HEK293 (cell line): Measurements from ENCODE around the gene RORC.

Experiments used
- CTCF ChIA-PET: fragments of 350-600 bp; formaldehyde crosslinking; extraction: SDS; loops from one replicate; lab custom pipeline; 2021; ENCODE audit warnings: antibody characterized with exemption; lab: Yijun Ruan, JAX
- POLR2A ChIA-PET: fragments of 300-600 bp; formaldehyde crosslinking; extraction: SDS; loops from one replicate; lab custom pipeline; 2020; ENCODE audit warnings: antibody characterized with exemption, inconsistent platforms; lab: Yijun Ruan, JAX
- H3K27ac ChIP-seq: fragments of 200-500 bp; sonication (Bioruptor generic); 2 replicates; pipeline ENCODE4 v1.5.1; 2014; ENCODE audit warnings: low read depth, low read length, control low read depth, inconsistent platforms; ENCODE audit errors: extremely low read depth
- H3K36me3 ChIP-seq, 2 experiments: fragments of 200-500 bp in 1 of 2; sonication (Bioruptor generic) in 1 of 2; 1 replicate in 1 of 2; 2 replicates in 1 of 2; pipeline ENCODE4 v1.5.1; 2014 to 2017; ENCODE audit warnings: inconsistent platforms in 2 of 2, low read length in 2 of 2; ENCODE audit not compliant: control insufficient read depth in 2 of 2, insufficient read depth in 1 of 2
- H3K4me1 ChIP-seq: fragments of 200-500 bp; sonication (Bioruptor generic); 2 replicates; pipeline ENCODE4 v1.5.1; 2014; ENCODE audit warnings: mild to moderate bottlenecking, low read length, inconsistent platforms; ENCODE audit not compliant: control insufficient read depth, insufficient read depth
- H3K4me3 ChIP-seq: 2 replicates; pipeline ENCODE4 v1.5.1; 2011; ENCODE audit warnings: low read depth, mild to moderate bottlenecking, control low read depth, low read length, moderate library complexity
- H3K9me3 ChIP-seq: fragments of 200-500 bp; sonication (Bioruptor generic); 2 replicates; pipeline ENCODE4 v1.5.1; 2014; ENCODE audit warnings: low read depth, low read length, inconsistent platforms; ENCODE audit not compliant: control insufficient read depth, insufficient read depth
- MEIS1 ChIP-seq: sonication (generic); formaldehyde crosslinking; IDR thresholded peaks from 2 replicates; pipeline ENCODE4 v1.8.1; 2022; ENCODE audit warnings: missing genetic modification reagents, mild to moderate bottlenecking, borderline replicate concordance
- OVOL3 ChIP-seq: fragments of 450-650 bp; formaldehyde crosslinking; IDR thresholded peaks from 2 replicates; pipeline ENCODE4 v1.5.1; 2016; ENCODE audit warnings: missing biosample characterization, missing genetic modification characterization
- SALL2 ChIP-seq: fragments of 450-650 bp; formaldehyde crosslinking; IDR thresholded peaks from 2 replicates; pipeline ENCODE4 v1.5.0; 2017; ENCODE audit warnings: missing biosample characterization, mild to moderate bottlenecking, missing genetic modification characterization, borderline replicate concordance
- ZBTB48 ChIP-seq: fragments of 450-650 bp; formaldehyde crosslinking; IDR thresholded peaks from 2 replicates; pipeline ENCODE4 v1.5.1; 2016; ENCODE audit warnings: missing biosample characterization, missing genetic modification characterization
- ZBTB8A ChIP-seq: fragments of 450-650 bp; formaldehyde crosslinking; IDR thresholded peaks from 2 replicates; pipeline ENCODE4 v1.5.1; 2016; ENCODE audit warnings: missing biosample characterization, missing genetic modification characterization
- ZFHX2 ChIP-seq: fragments of 450-650 bp; formaldehyde crosslinking; conservative IDR thresholded peaks from 2 replicates; pipeline ENCODE4 v1.5.1; 2016; ENCODE audit warnings: missing biosample characterization, missing genetic modification characterization
- ZNF112 ChIP-seq: fragments of 450-650 bp; formaldehyde crosslinking; IDR thresholded peaks from 2 replicates; pipeline ENCODE4 v1.5.0; 2017; ENCODE audit warnings: missing biosample characterization, missing genetic modification characterization
- ZNF114 ChIP-seq: fragments of 450-650 bp; formaldehyde crosslinking; IDR thresholded peaks from 2 replicates; pipeline ENCODE4 v1.5.0; 2017; ENCODE audit warnings: missing biosample characterization, missing genetic modification characterization
- ZNF140 ChIP-seq: fragments of 450-650 bp; formaldehyde crosslinking; IDR thresholded peaks from 2 replicates; pipeline ENCODE4 v1.5.1; 2016; ENCODE audit warnings: missing biosample characterization, missing genetic modification characterization
- ZNF2 ChIP-seq: fragments of 450-650 bp; formaldehyde crosslinking; IDR thresholded peaks from 2 replicates; pipeline ENCODE4 v1.5.1; 2016; ENCODE audit warnings: missing biosample characterization, missing genetic modification characterization
- ZNF341 ChIP-seq: fragments of 450-650 bp; formaldehyde crosslinking; IDR thresholded peaks from 2 replicates; pipeline ENCODE4; 2016; ENCODE audit warnings: low read depth, missing biosample characterization, missing genetic modification characterization
- ZNF529 ChIP-seq: fragments of 450-650 bp; formaldehyde crosslinking; IDR thresholded peaks from 2 replicates; pipeline ENCODE4 v1.5.1; 2017; ENCODE audit warnings: missing genetic modification characterization, missing biosample characterization; ENCODE audit not compliant: insufficient replicate concordance
- ZNF623 ChIP-seq: fragments of 450-650 bp; formaldehyde crosslinking; IDR thresholded peaks from 2 replicates; pipeline ENCODE4 v1.5.1; 2016; ENCODE audit warnings: missing biosample characterization, missing genetic modification characterization
- ZNF658 ChIP-seq: fragments of 450-650 bp; formaldehyde crosslinking; IDR thresholded peaks from 2 replicates; pipeline ENCODE4; 2016; ENCODE audit warnings: missing biosample characterization, missing genetic modification characterization
- ZNF660 ChIP-seq: fragments of 450-650 bp; IDR thresholded peaks from 2 replicates; pipeline ENCODE4 v1.5.1; 2018; ENCODE audit warnings: missing biosample characterization, mild to moderate bottlenecking, missing genetic modification characterization
- ZNF76 ChIP-seq: fragments of 450-650 bp; formaldehyde crosslinking; IDR thresholded peaks from 2 replicates; pipeline ENCODE4; 2016; ENCODE audit warnings: low read depth, missing biosample characterization, missing genetic modification characterization, borderline replicate concordance
- ZNF830 ChIP-seq: fragments of 450-650 bp; IDR thresholded peaks from 2 replicates; pipeline ENCODE4 v1.5.0; 2018; ENCODE audit warnings: missing biosample characterization, missing genetic modification characterization, low read depth, mild to moderate bottlenecking, moderate library complexity
- ZSCAN16 ChIP-seq: fragments of 450-650 bp; formaldehyde crosslinking; IDR thresholded peaks from 2 replicates; pipeline ENCODE4 v1.5.1; 2016; ENCODE audit warnings: missing biosample characterization, missing genetic modification characterization
- TF ChIP-seq, protein P1 (sequence below): fragments of 450-650 bp; formaldehyde crosslinking; IDR thresholded peaks from 2 replicates; pipeline ENCODE4 v1.5.1; 2016; ENCODE audit warnings: missing biosample characterization, missing genetic modification characterization
- TF ChIP-seq, protein P2 (sequence below): fragments of 450-650 bp; formaldehyde crosslinking; IDR thresholded peaks from 2 replicates; pipeline ENCODE4 v1.5.1; 2016; ENCODE audit warnings: missing biosample characterization, missing genetic modification characterization
- TF ChIP-seq, protein P3 (sequence below): fragments of 450-650 bp; formaldehyde crosslinking; IDR thresholded peaks from 2 replicates; pipeline ENCODE4 v1.5.1; 2016; ENCODE audit warnings: missing biosample characterization, missing genetic modification characterization
- TF ChIP-seq, protein P4 (sequence below): IDR thresholded peaks from 2 replicates; pipeline ENCODE4 v1.6.1; 2011; ENCODE audit warnings: mild to moderate bottlenecking, low read depth, low read length, borderline replicate concordance
- TF ChIP-seq, protein P5 (sequence below): fragments of 450-650 bp; formaldehyde crosslinking; IDR thresholded peaks from 2 replicates; pipeline ENCODE4 v1.5.1; 2016; ENCODE audit warnings: missing biosample characterization, missing genetic modification characterization

The RORC gene

DNA sequence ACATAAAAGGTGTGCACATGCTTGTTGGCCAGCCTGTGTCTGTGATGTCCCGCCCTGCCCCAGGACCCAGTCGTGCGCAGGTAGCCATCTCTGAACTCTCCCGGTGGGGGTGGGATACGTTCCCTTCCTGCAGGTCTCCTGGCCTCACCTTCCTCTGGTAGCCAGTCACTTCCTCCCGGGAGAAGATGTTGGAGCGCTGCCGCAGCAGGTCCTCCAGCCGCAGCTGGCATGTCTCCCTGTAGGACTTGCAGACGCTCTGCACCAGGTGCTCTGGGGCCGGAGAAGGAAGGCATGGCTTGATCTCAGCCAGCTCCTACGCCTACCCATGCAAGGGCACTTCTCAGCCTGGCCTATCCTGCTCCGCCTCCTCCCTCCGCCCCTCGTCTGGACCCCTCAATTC is 17.2 kb downstream of the RORC start (continued):
- TF ChIP-seq, protein P1, sequence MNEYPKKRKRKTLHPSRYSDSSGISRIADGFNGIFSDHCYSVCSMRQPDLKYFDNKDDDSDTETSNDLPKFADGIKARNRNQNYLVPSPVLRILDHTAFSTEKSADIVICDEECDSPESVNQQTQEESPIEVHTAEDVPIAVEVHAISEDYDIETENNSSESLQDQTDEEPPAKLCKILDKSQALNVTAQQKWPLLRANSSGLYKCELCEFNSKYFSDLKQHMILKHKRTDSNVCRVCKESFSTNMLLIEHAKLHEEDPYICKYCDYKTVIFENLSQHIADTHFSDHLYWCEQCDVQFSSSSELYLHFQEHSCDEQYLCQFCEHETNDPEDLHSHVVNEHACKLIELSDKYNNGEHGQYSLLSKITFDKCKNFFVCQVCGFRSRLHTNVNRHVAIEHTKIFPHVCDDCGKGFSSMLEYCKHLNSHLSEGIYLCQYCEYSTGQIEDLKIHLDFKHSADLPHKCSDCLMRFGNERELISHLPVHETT (tag by site-specific recombination) = no peak
- TF ChIP-seq ZNF658 (tag by site-specific recombination) (no peak), ZNF623 (tag by site-specific recombination) (no peak), OVOL3 (no peak), SALL2 (no peak), MEIS1 (CRISPR knock-in tag) (no peak)

DNA sequence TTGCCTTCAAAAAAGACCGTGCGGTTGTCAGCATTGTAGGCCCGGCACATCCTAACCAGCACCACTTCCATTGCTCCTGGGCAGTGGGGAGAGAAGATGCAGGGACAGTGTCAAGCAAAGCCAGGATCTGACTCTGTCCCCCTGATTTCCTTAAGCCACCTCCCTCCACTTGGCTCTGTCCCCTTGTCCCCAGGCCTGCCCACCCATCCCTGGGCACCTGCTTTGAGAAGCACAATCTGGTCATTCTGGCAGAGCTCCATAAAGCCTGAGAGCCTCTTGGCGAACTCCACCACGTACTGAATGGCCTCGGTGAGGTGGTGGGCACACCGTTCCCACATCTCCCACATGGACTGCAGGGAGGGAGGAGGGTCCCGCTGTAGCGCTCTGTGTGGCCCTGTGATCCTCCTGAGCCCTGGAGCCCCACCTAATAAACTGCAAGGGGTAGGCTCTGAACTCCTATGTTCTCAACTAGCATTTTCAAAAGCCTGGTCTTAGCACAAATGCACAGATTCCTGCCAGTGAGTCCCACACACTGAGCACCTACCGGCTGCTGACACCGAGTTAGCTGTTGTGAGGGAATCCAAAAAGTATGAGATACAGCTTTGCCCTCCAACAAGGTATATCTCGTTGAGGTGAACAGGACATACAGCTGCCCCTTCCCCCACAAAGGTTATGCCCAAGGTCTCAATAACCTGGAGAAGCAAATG is 18.2 kb downstream of the RORC start:
- Histone ChIP-seq H3K4me3 (no peak overlapping the region), H3K4me1 (no peaks in the 10 kb centered on the region), H3K9me3 (no peaks in the 10 kb centered on the region), H3K36me3 (no peaks in the 10 kb centered on the region)
- CTCF ChIA-PET = interaction anchor here (0.5 to 0.6 kb wide), 2 partner anchors 163 to 972 kb away, joined by 3 read pairs; no protein-coding TSS in a partner anchor
- POLR2A ChIA-PET = no interaction called here
- TF ChIP-seq ZSCAN16 (tag by site-specific recombination) (no peak), ZFHX2 (tag by site-specific recombination) (no peak), ZNF114 (tag by site-specific recombination) (no peak), ZNF112 (tag by site-specific recombination) (no peak)
- TF ChIP-seq, protein P2, sequence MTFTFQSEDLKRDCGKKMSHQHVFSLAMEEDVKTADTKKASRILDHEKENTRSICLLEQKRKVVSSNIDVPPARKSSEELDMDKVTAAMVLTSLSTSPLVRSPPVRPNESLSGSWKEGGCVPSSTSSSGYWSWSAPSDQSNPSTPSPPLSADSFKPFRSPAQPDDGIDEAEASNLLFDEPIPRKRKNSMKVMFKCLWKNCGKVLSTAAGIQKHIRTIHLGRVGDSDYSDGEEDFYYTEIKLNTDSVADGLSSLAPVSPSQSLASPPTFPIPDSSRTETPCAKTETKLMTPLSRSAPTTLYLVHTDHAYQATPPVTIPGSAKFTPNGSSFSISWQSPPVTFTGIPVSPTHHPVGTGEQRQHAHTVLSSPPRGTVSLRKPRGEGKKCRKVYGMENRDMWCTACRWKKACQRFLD (tag by site-specific recombination) = no peak
- TF ChIP-seq, all 188 proteins: peak for 0
- H3K27ac ChIP-seq = no peak overlapping the region

DNA sequence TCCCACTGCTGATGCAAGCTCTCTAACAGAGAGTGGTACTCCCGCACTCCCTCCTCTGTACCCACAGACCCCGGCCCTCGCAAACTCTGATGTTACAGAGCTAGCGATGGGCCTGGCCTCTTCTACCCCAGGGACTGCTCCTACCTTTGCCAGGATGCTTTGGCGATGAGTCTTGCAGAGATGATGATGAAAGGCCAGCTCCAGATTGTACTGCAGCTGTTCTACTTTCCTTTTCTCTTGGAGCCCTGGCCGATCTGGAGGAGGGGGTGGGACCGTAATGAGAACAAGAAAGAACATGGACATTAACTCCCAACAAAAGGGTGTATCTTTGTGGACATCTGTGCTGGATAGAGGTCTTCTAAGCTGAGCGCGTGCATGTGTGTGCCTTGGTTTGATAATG is 20.4 kb downstream of the RORC start:
- Histone ChIP-seq H3K4me3 (no peak overlapping the region), H3K36me3 (no peaks in the 10 kb centered on the region), H3K9me3 (no peaks in the 10 kb centered on the region)
- CTCF ChIA-PET = no interaction called here
- peak; percentile 36; the same call in 1 of the 2 replicates for TF ChIP-seq ZNF341
- TF ChIP-seq ZNF2 (tag by site-specific recombination) = no peak
- TF ChIP-seq, all 188 proteins: peak for 1
- POLR2A ChIA-PET = no interaction called here
- Histone ChIP-seq H3K4me1 (no peaks in the 10 kb centered on the region), H3K27ac (no peak overlapping the region)

DNA sequence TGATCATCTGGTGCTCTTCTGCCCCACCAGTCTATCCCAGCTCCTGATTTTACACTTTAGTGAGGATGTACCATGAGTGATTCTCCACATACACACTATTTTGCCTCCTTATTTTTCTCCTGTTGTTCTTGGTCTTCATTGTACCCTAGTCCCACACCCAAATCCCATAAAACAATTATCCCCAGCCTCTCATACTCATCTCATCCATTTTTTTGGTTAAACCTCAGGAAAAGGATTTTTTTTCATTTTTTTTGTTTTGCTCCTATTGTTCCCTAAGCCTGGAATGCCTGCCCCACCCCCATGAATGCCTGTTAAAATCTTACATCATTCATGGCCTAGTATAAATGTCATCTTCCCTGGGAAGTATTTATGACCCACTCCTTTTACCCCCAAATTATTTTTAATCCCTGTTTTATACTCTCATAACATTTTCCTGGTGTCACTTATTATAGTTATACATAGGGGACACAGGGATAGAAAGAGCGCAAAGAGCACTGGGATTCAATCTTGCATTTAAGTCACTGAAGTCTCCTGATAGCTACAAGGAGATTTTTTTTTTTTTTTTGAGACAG is 21.5 kb downstream of the RORC start:
- ChIA-PET POLR2A (interaction anchor here (0.6 to 0.7 kb wide), 2 partner anchors 20 to 351 kb away, joined by 3 read pairs; partner anchors contain the start of gene POGZ), CTCF (interaction anchor here (0.7 to 1.1 kb wide), 2 partner anchors 26 to 1545 kb away, joined by 3 to 6 read pairs; no protein-coding TSS in a partner anchor)
- H3K4me1 ChIP-seq = no peaks in the 10 kb centered on the region
- no peak overlapping the region for H3K4me3 ChIP-seq
- no peaks in the 10 kb centered on the region for H3K9me3 ChIP-seq
- H3K36me3 ChIP-seq = no peaks in the 10 kb centered on the region
- H3K27ac ChIP-seq = no peak overlapping the region
- TF ChIP-seq, protein P3, sequence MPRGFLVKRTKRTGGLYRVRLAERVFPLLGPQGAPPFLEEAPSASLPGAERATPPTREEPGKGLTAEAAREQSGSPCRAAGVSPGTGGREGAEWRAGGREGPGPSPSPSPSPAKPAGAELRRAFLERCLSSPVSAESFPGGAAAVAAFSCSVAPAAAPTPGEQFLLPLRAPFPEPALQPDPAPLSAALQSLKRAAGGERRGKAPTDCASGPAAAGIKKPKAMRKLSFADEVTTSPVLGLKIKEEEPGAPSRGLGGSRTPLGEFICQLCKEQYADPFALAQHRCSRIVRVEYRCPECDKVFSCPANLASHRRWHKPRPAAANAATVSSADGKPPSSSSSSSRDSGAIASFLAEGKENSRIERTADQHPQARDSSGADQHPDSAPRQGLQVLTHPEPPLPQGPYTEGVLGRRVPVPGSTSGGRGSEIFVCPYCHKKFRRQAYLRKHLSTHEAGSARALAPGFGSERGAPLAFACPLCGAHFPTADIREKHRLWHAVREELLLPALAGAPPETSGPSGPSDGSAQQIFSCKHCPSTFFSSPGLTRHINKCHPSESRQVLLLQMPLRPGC (tag by site-specific recombination) = peak; percentile 54; the same call in 1 of the 2 replicates
- no peak for TF ChIP-seq ZBTB48 (tag by site-specific recombination)
- TF ChIP-seq ZNF140 (tag by site-specific recombination) = no peak
- TF ChIP-seq, protein P4, sequence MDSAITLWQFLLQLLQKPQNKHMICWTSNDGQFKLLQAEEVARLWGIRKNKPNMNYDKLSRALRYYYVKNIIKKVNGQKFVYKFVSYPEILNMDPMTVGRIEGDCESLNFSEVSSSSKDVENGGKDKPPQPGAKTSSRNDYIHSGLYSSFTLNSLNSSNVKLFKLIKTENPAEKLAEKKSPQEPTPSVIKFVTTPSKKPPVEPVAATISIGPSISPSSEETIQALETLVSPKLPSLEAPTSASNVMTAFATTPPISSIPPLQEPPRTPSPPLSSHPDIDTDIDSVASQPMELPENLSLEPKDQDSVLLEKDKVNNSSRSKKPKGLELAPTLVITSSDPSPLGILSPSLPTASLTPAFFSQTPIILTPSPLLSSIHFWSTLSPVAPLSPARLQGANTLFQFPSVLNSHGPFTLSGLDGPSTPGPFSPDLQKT = no peak
- no peak for TF ChIP-seq ZNF660 (tag by site-specific recombination)
- TF ChIP-seq ZNF529 (tag by site-specific recombination) = no peak
- TF ChIP-seq ZNF830 = no peak
- no peak for TF ChIP-seq ZNF623 (tag by site-specific recombination)
- TF ChIP-seq, protein P5, sequence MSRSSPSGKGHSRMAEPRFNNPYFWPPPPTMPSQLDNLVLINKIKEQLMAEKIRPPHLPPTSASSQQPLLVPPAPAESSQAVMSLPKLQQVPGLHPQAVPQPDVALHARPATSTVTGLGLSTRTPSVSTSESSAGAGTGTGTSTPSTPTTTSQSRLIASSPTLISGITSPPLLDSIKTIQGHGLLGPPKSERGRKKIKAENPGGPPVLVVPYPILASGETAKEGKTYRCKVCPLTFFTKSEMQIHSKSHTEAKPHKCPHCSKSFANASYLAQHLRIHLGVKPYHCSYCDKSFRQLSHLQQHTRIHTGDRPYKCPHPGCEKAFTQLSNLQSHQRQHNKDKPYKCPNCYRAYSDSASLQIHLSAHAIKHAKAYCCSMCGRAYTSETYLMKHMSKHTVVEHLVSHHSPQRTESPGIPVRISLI = 0 out of 2 replicates have a peak, but pooled peaks have one; percentile 38
- no peak for TF ChIP-seq ZNF76
- no peak for TF ChIP-seq ZBTB8A (tag by site-specific recombination)
